ENCODE data around the gene TXNRD1. TPM values are rescaled to one million over a fixed set of nuclear protein-coding genes. Genes with fewer than 3 reads are reported as not detected.

Gene TXNRD1
- total and polyA plus RNA-seq, 2 of the 8 experiments (the other 6 are each of a cell fraction or from before 2014, with no cell fraction given), result 56.8 to 127 TPM

GRCh38 chr12:104336115-104336514 is 120.5 kb downstream of the TXNRD1 start:
- ChIA-PET POLR2A (ENCODE audit: partially characterized antibody) (no interaction called here), CTCF (ENCODE audit: partially characterized antibody) (no interaction called here)
- Histone ChIP-seq H3K4ac (replicated peaks; ENCODE audit: insufficient read length, low read depth, low read length) (no peak overlapping the region), H3K14ac (ENCODE audit: insufficient read length) (no peak overlapping the region), H3K27me3 (replicated peaks in 1 of 4; ENCODE audit: control insufficient read depth in 3 of 4, extremely low read depth in 1 of 4, insufficient read depth in 3 of 4, low read length in 3 of 4) (no peaks in the 10 kb centered on the region), H2BK20ac (ENCODE audit: low read length) (no peak overlapping the region), H4K8ac (ENCODE audit: extremely low read depth, insufficient read depth, low read length) (no peak overlapping the region), H3K18ac (ENCODE audit: extremely low read depth, low read length) (no peak overlapping the region), H3K4me1 (replicated peaks in 1 of 4; ENCODE audit: control insufficient read depth in 3 of 4, insufficient read depth in 4 of 4, low read length in 3 of 4) (no peaks in the 10 kb centered on the region), H2BK15ac (ENCODE audit: low read length) (no peak overlapping the region), H3K4me2 (ENCODE audit: insufficient read depth in 1 of 2, low read depth in 2 of 2, low read length in 2 of 2) (no peak overlapping the region), H2BK5ac (ENCODE audit: low read depth, low read length) (no peak overlapping the region), H3K36me3 (ENCODE audit: control insufficient read depth in 2 of 4, insufficient read depth in 4 of 4, low read length in 3 of 4) (peaks cover 5 to 81% (median 41%) of the 10 kb centered on the region in 4 experiments; a peak in 7 of 8 replicates), H3K9ac (replicated peaks in 1 of 4; ENCODE audit: extremely low read depth in 1 of 4, low read depth in 3 of 4, low read length in 3 of 4) (no peak overlapping the region), H2BK12ac (ENCODE audit: low read depth, low read length) (no peak overlapping the region), H3K79me1 (ENCODE audit: low read depth, low read length) (no peaks in the 10 kb centered on the region), H4K5ac (ENCODE audit: insufficient read length, low read depth, low read length) (no peak overlapping the region), H3K9me3 (ENCODE audit: insufficient read depth in 2 of 2, low read depth in 1 of 2, low read length in 1 of 2) (no peaks in the 10 kb centered on the region), H4K20me1 (replicated peaks in 1 of 2; ENCODE audit: control insufficient read depth in 1 of 2, insufficient read depth in 2 of 2, low read length in 2 of 2) (peaks cover 0 to 2% of the 10 kb centered on the region in 2 experiments), H2AK5ac (ENCODE audit: low read depth, low read length) (no peak overlapping the region), H3K56ac (replicated peaks; ENCODE audit: insufficient read length, low read depth, low read length) (no peak overlapping the region), H3K23me2 (ENCODE audit: low read depth, low read length) (no peaks in the 10 kb centered on the region), H3K4me3 (ENCODE audit: extremely low read depth in 1 of 4, insufficient read depth in 2 of 4, low read depth in 3 of 4, low read length in 4 of 4) (no peak overlapping the region), H3K79me2 (ENCODE audit: control insufficient read depth in 1 of 2, insufficient read depth in 2 of 2, low read length in 2 of 2) (no peaks in the 10 kb centered on the region), H2AFZ (ENCODE audit: low read length) (no peak overlapping the region), H4K91ac (replicated peaks; ENCODE audit: insufficient read length, low read length) (no peak overlapping the region), H3K27ac (ENCODE audit: low read depth, low read length) (no peak overlapping the region), H2BK120ac (replicated peaks; ENCODE audit: low read depth, low read length) (no peak overlapping the region), H3K23ac (ENCODE audit: insufficient read length) (no peak overlapping the region)
- FAIRE-seq, result no peak
- no peak for DNase-seq (ENCODE audit: low read depth in 1 of 2, low spot score in 2 of 2)
- WGBS, 2 experiments (ENCODE audit: extremely low coverage in 1 of 2, insufficient coverage in 1 of 2, insufficient read length in 1 of 2, insufficient replicate concordance in 2 of 2, low coverage in 1 of 2, low lambda C conversion rate in 2 of 2, missing lambda C conversion rate in 1 of 2), result 89% methylated on average over 2 of the region's 2 CpGs; no CpG with 5 or more reads in 1 of the 2 experiments
- TF ChIP-seq SUZ12 (IDR thresholded peaks at IDR 0.05; ENCODE audit: low read length) (no peak), FOSL1 (IDR thresholded peaks at IDR 0.05; ENCODE audit: insufficient read depth, low read depth, low read length) (no peak), CEBPB (IDR thresholded peaks at IDR 0.05; ENCODE audit: low read depth, low read length) (no peak), CHD2 (IDR thresholded peaks at IDR 0.05; ENCODE audit: low read length) (no peak), E2F6 (IDR thresholded peaks at IDR 0.05) (no peak), JUN (IDR thresholded peaks at IDR 0.05; ENCODE audit: low read depth, low read length) (no peak), CBX5 (IDR thresholded peaks at IDR 0.05; ENCODE audit: low read depth, low read length) (no peak), SIRT6 (IDR thresholded peaks at IDR 0.05; ENCODE audit: low read length) (no peak), MAFK (IDR thresholded peaks at IDR 0.05; ENCODE audit: low read depth, low read length) (no peak), TCF12 (IDR thresholded peaks at IDR 0.05; ENCODE audit: low read depth, low read length) (no peak), POU5F1 (IDR thresholded peaks at IDR 0.05; ENCODE audit: low read depth, low read length) (no peak)
- TF ChIP-seq, protein P1, sequence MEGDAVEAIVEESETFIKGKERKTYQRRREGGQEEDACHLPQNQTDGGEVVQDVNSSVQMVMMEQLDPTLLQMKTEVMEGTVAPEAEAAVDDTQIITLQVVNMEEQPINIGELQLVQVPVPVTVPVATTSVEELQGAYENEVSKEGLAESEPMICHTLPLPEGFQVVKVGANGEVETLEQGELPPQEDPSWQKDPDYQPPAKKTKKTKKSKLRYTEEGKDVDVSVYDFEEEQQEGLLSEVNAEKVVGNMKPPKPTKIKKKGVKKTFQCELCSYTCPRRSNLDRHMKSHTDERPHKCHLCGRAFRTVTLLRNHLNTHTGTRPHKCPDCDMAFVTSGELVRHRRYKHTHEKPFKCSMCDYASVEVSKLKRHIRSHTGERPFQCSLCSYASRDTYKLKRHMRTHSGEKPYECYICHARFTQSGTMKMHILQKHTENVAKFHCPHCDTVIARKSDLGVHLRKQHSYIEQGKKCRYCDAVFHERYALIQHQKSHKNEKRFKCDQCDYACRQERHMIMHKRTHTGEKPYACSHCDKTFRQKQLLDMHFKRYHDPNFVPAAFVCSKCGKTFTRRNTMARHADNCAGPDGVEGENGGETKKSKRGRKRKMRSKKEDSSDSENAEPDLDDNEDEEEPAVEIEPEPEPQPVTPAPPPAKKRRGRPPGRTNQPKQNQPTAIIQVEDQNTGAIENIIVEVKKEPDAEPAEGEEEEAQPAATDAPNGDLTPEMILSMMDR (IDR thresholded peaks at IDR 0.05; ENCODE audit: control extremely low read depth in 1 of 3, insufficient read depth in 1 of 3, low read depth in 1 of 3, low read length in 3 of 3), result no peak

Data from H1 (cell line).